GM12801 (cell line): ENCODE data around the gene OR2S2.

Experiments used
- CTCF ChIP-seq: IDR thresholded peaks from one replicate; pipeline ENCODE4 v1.5.1; 2011; ENCODE audit warnings: control low read depth; ENCODE audit not compliant: insufficient read length; ENCODE audit errors: extremely low read depth

OR2S2 gene

DNA sequence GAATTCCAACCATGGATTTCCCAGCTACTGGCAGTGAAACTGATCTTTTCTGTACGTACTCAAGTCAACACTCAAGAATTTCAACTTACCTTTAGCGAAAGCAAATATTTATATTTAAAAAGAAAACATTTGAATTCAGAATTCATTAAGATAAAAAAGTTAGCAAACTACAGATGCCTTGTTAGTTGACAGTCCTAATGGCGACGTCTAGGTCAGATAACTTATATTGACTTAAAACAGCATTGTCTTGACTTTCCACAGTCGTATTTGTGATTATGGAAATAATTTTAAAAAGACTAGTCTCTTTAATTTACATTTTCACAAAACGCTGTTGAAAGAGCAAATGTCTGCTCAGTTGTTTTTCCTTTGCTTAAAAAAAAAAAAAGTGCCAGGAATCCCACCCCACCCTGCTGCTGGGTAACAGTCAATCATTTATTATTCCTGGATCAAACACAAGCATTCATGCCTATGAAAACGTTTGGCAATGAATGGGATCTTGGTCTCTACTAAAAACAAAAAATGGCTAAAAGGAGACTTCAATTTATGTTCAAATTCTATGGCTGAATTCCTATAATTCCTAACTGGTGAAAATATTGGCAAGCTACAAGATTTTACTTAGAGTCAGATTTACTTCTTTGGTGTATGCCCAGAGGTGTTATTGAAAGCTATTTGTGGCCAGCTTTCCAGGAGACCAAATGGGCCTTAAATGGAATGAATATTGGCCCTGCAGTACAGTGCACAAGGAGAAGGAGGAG lies 22.0 kb downstream of the OR2S2 start:
- TF ChIP-seq CTCF = no peak

GRCh38 chr9:35935261-35935660 lies 22.7 kb downstream of the OR2S2 start:
- no peak for TF ChIP-seq CTCF

DNA sequence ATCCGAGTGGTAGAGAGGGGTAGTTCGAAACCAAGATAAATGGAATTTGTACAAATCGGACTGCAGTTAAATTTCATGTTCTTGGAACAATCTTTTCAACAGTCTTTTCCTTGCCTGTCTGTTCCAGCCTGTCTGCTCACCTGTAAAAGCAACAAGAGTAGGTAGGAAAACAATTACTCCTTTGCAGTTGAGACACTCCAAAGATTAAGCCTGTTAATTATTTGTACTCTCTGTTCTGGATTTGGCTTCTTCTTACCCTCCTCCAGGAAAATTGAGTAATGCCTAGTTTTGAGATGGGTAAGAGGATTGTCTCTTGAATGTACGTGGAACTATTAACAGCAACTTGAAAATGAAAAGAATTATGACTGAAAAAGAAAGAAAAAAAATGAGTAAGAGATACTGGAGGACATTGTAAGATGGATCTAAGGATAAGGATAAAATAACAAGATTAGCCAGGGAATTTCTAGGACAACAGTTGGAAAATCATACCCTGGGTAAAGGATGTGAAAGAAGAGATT lies 24.3 kb downstream of the OR2S2 start:
- TF ChIP-seq CTCF = no peak

- TF ChIP-seq CTCF = no peak
These were observed 25.2 kb downstream of the OR2S2 start for GRCh38 chr9:35932735-35933134.

- TF ChIP-seq CTCF = no peak
These were observed 27.0 kb downstream of the OR2S2 start for GRCh38 chr9:35930989-35931388.

- TF ChIP-seq CTCF = no peak
These were observed 27.4 kb downstream of the OR2S2 start for GRCh38 chr9:35930521-35930920.

DNA sequence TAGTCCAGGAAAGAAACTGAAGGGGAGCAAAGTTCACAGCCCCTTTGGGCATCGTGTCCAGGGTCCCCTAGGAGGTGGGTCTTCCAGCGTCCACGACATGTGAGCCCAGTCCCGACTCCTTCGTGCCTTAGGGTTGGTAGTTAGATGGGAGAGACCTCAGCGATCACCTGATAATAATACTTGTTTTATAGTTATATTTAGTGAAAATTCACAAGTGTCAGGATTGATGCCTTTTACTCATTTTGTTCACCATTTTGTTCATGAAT lies 28.6 kb downstream of the OR2S2 start:
- no peak for TF ChIP-seq CTCF
